K562 (cell line): Measurements from ENCODE around the gene PPM1L. TPM values are rescaled to one million over a fixed set of nuclear protein-coding genes. Genes with fewer than 3 reads are reported as not detected.

Experiments used
- CTCF ChIP-seq, 3 experiments: IDR thresholded peaks in 2 of 3; conservative IDR thresholded peaks in 1 of 3; 2 replicates each; pipeline ENCODE4 v1.5.1; 2011 to 2012; ENCODE audit warnings: low read length in 3 of 3, mild to moderate bottlenecking in 3 of 3, control low read depth in 2 of 3, improper control_type of control experiment in 1 of 3, inconsistent platforms in 1 of 3, low read depth in 1 of 3, mixed read lengths in 1 of 3, moderate library complexity in 1 of 3; ENCODE audit not compliant: insufficient read depth in 2 of 3
- ETS2 ChIP-seq: IDR thresholded peaks from 2 replicates; pipeline ENCODE4 v1.6.1; 2016; ENCODE audit warnings: borderline replicate concordance, missing genetic modification characterization, mild to moderate bottlenecking, moderate library complexity, missing compliant biosample characterization; ENCODE audit not compliant: poor library complexity, severe bottlenecking
- ETV1 ChIP-seq: fragments of 450-650 bp; conservative IDR thresholded peaks from 2 replicates; pipeline ENCODE4 v1.6.1; 2016; ENCODE audit warnings: missing genetic modification characterization, control low read depth, low read depth, missing compliant biosample characterization
- L3MBTL2 ChIP-seq: fragments of 450-650 bp; IDR thresholded peaks from 2 replicates; pipeline ENCODE4 v1.6.1; 2016; ENCODE audit warnings: mild to moderate bottlenecking, moderate library complexity
- NELFE ChIP-seq: IDR thresholded peaks from 2 replicates; pipeline ENCODE4 v1.6.1; 2011; ENCODE audit warnings: mild to moderate bottlenecking; ENCODE audit not compliant: insufficient read depth, insufficient read length
- SP1 ChIP-seq: sonication (generic); formaldehyde crosslinking; IDR thresholded peaks from 2 replicates; pipeline ENCODE4 v1.8.1; 2022; ENCODE audit warnings: mild to moderate bottlenecking, missing genetic modification reagents
- SRSF7 ChIP-seq: fragments of 200-400 bp; formaldehyde crosslinking; optimal IDR thresholded peaks from 2 replicates; pipeline ENCODE3; 2017; ENCODE audit warnings: mild to moderate bottlenecking, low read depth, low read length
- SRSF9 ChIP-seq: fragments of 200-400 bp; formaldehyde crosslinking; IDR thresholded peaks from 2 replicates; pipeline ENCODE4 v1.6.1; 2017; ENCODE audit warnings: low read depth, low read length, borderline replicate concordance
- TAF7 ChIP-seq: fragments of 450-650 bp; IDR thresholded peaks from 2 replicates; pipeline ENCODE4 v1.6.1; 2016; ENCODE audit warnings: missing genetic modification characterization, missing compliant biosample characterization
- VEZF1 ChIP-seq: fragments of 200-800 bp; sonication (Bioruptor generic); IDR thresholded peaks from 2 replicates; pipeline ENCODE4 v1.6.1; 2017; ENCODE audit warnings: missing genetic modification characterization, missing compliant biosample characterization
- ZNF253 ChIP-seq: fragments of 250-450 bp; sonication (Bioruptor Pico); conservative IDR thresholded peaks from 2 replicates; pipeline ENCODE4 v1.6.1; 2021; ENCODE audit warnings: mild to moderate bottlenecking
- ZNF280A ChIP-seq: fragments of 450-650 bp; IDR thresholded peaks from 2 replicates; pipeline ENCODE4 v1.6.1; 2018; ENCODE audit warnings: mild to moderate bottlenecking, low read depth; ENCODE audit not compliant: partially characterized antibody
- polyA plus RNA-seq, 8 experiments: library from polyadenylated mRNA; depleted of rRNA in 4 of 8; stranded (reverse) in 5 of 8; unstranded in 3 of 8; fragments of >200 nt; fragmentation: Nextera tagmentation in 2 of 8; fragmentation: Illumina TruSeq in 1 of 8; extraction: Ambion mirVana in 2 of 8; extraction: Trizol in 1 of 8; gene quantifications; 2 replicates each; pipeline versions ENCODE4 v1.2.1 to v1.2.3, GENCODE V29; 2011 to 2014; ENCODE audit warnings: inconsistent platforms in 1 of 8, missing spikeins in 1 of 8
- total RNA-seq, 7 experiments: library from RNA; depleted of rRNA in 6 of 7; stranded (reverse); fragments of >200 nt in 6 of 7; fragmentation: Illumina TruSeq in 2 of 7; extraction: Trizol in 2 of 7; gene quantifications; 2 replicates each; pipeline versions ENCODE4 v1.2.1 to v1.2.3, GENCODE V29; 2011 to 2021; ENCODE audit warnings: low replicate concordance in 1 of 7

Gene PPM1L
- total and polyA plus RNA-seq, 9 of the 15 experiments (the other 6 are each of a cell fraction or from before 2014, with no cell fraction given) = 0.01 to 0.41 (median 0.14) TPM

GRCh38 chr3:160941885-160942494 lies 186.0 kb downstream of the PPM1L start (continued):
- TF ChIP-seq SRSF7 = no peak
- TF ChIP-seq ZNF280A = no peak
- no peak for TF ChIP-seq VEZF1
- TF ChIP-seq NELFE = no peak
- no peak for TF ChIP-seq ETV1 (tag)
- TF ChIP-seq SRSF9 = no peak
- TF ChIP-seq L3MBTL2 = no peak
- TF ChIP-seq ETS2 = no peak
- TF ChIP-seq CTCF (IDR thresholded peaks at IDR 0.05 in 2 of 3, conservative IDR thresholded peaks at IDR 0.05 in 1 of 3; ENCODE audit: insufficient read depth in 2 of 3, low read depth in 1 of 3, low read length in 3 of 3) = peak; percentile 53 to 79 (median 74); a peak in 5 of 6 replicates
- no peak for TF ChIP-seq TAF7 (tag)
- TF ChIP-seq SP1 (CRISPR knock-in tag) = no peak
- no peak for TF ChIP-seq ZNF253
- TF ChIP-seq, all 486 proteins: peak for 5
